OCI-LY3 (cell line): ENCODE results near the gene PGA4.

Experiments
- EZH2phosphoT487 ChIP-seq: fragments of 200-600 bp; shearing (Covaris generic); IDR thresholded peaks from 2 replicates; pipeline ENCODE4 v1.6.1; 2018; ENCODE audit warnings: antibody characterized with exemption, mixed run types, low read depth
- TF ChIP-seq, protein P1 (sequence below): fragments of 200-600, 300-600 bp; sonication (generic); IDR thresholded peaks from 2 replicates; pipeline ENCODE4 v1.5.1; 2014; ENCODE audit warnings: antibody characterized with exemption, low read length, low read depth

DNA sequence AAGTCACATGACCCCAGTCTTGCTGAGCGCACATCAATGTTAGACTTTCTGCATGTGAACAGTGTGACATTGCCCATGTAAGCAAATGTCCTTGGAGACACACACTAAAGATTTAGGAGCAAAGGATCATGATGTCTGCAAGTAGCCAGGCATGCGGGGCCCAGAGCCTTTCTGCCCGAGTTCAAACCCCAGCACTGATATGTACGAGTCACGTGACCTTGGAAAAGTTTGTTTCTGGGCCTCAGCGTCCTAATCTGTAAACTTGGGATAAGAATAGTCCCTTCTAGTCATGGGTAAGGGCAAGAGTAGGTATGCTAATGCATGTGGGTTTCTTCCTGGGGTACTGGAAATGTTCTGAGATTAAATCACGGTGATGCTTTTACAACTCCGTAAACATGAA lies 35.6 kb upstream of the PGA4 start:
- TF ChIP-seq, protein P1, sequence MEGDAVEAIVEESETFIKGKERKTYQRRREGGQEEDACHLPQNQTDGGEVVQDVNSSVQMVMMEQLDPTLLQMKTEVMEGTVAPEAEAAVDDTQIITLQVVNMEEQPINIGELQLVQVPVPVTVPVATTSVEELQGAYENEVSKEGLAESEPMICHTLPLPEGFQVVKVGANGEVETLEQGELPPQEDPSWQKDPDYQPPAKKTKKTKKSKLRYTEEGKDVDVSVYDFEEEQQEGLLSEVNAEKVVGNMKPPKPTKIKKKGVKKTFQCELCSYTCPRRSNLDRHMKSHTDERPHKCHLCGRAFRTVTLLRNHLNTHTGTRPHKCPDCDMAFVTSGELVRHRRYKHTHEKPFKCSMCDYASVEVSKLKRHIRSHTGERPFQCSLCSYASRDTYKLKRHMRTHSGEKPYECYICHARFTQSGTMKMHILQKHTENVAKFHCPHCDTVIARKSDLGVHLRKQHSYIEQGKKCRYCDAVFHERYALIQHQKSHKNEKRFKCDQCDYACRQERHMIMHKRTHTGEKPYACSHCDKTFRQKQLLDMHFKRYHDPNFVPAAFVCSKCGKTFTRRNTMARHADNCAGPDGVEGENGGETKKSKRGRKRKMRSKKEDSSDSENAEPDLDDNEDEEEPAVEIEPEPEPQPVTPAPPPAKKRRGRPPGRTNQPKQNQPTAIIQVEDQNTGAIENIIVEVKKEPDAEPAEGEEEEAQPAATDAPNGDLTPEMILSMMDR, result no peak
- TF ChIP-seq EZH2phosphoT487, result no peak
